SK-N-SH (cell line): ENCODE measurements around the gene NEK10.

Experiments
- CHD2 ChIP-seq: fragments of 150-350 bp; IDR thresholded peaks from 2 replicates; pipeline ENCODE4 v1.6.1; 2018; ENCODE audit warnings: low read length; ENCODE audit not compliant: partially characterized antibody
- ELF1 ChIP-seq: IDR thresholded peaks from 2 replicates; pipeline ENCODE4 v1.4.0; 2012
- EZH2phosphoT487 ChIP-seq: fragments of 200-600 bp; sonication (generic); IDR thresholded peaks from 2 replicates; pipeline ENCODE4 v1.6.1; 2017; ENCODE audit warnings: low read depth, mixed run types, mild to moderate bottlenecking, antibody characterized with exemption, moderate library complexity, borderline replicate concordance
- FOXM1 ChIP-seq: IDR thresholded peaks from 2 replicates; pipeline ENCODE4 v1.4.0; 2012; ENCODE audit warnings: low read depth, mild to moderate bottlenecking
- JUND ChIP-seq: IDR thresholded peaks from 2 replicates; pipeline ENCODE4 v1.4.0; 2012
- POLR2AphosphoS5 ChIP-seq: IDR thresholded peaks from 2 replicates; pipeline ENCODE4 v1.6.1; 2012; ENCODE audit warnings: low read depth, low read length
- SIN3A ChIP-seq: IDR thresholded peaks from 2 replicates; pipeline ENCODE4 v1.6.1; 2012; ENCODE audit warnings: low read depth, mild to moderate bottlenecking, low read length, moderate library complexity, borderline replicate concordance
- TF ChIP-seq, protein P1 (sequence below): IDR thresholded peaks from 2 replicates; pipeline ENCODE4 v1.4.0; 2012; ENCODE audit warnings: low read depth
- TF ChIP-seq, protein P2 (sequence below): IDR thresholded peaks from 2 replicates; pipeline ENCODE4 v1.6.1; 2012; ENCODE audit warnings: mild to moderate bottlenecking, low read depth, low read length, moderate library complexity
- TF ChIP-seq, protein P3 (sequence below): fragments of 150-350 bp; IDR thresholded peaks from 2 replicates; pipeline ENCODE4 v1.6.1; 2017; ENCODE audit warnings: antibody characterized with exemption, low read length, low read depth, borderline replicate concordance
- TF ChIP-seq, protein P4 (sequence below): fragments of 200-600 bp; sonication (generic); IDR thresholded peaks from 2 replicates; pipeline ENCODE4 v1.6.1; 2017; ENCODE audit warnings: antibody characterized with exemption, mild to moderate bottlenecking, moderate library complexity

DNA sequence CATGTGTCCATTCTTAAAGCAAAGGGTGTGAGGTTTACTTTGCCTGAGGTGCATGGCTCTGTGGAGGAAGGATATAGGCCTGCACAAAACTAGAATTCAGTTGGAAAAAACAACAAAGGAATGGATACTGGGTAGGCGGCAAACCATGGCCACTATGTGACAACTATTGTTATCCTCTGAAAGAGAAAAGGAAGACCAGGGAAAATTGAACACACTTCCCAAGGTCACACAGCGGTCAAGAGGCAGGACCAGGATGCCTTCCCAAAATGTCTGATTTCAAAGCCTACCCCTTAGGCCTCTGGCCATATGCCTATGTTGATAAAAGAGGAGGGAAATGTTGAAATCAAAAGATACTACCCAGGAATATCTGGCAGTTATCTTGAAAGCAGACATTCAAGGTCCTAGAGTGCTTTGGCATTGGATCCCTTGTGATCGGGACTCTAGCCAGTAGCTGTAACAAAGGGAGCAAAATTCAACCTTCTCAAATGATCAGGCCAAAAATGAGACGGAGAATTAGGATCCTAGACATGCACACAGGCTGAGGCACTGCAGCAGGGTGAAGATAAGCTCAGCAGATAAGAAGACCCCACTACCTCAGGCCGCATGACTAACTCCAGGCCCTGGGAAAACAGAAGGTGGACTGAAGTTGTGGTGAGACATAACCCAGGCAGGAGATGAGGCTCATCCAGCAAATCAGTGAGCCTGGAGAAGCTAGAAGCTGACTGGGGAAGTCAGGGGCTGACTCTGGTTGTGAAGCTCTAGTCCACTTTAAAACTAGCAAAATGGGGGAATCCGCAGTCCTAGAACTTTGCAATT lies 292.2 kb downstream of the NEK10 start:
- TF ChIP-seq, protein P1, sequence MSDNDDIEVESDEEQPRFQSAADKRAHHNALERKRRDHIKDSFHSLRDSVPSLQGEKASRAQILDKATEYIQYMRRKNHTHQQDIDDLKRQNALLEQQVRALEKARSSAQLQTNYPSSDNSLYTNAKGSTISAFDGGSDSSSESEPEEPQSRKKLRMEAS, result no peak
- TF ChIP-seq EZH2phosphoT487 (no peak), POLR2AphosphoS5 (no peak), SIN3A (no peak), ELF1 (no peak), JUND (no peak), FOXM1 (no peak), CHD2 (no peak)
- TF ChIP-seq, protein P2, sequence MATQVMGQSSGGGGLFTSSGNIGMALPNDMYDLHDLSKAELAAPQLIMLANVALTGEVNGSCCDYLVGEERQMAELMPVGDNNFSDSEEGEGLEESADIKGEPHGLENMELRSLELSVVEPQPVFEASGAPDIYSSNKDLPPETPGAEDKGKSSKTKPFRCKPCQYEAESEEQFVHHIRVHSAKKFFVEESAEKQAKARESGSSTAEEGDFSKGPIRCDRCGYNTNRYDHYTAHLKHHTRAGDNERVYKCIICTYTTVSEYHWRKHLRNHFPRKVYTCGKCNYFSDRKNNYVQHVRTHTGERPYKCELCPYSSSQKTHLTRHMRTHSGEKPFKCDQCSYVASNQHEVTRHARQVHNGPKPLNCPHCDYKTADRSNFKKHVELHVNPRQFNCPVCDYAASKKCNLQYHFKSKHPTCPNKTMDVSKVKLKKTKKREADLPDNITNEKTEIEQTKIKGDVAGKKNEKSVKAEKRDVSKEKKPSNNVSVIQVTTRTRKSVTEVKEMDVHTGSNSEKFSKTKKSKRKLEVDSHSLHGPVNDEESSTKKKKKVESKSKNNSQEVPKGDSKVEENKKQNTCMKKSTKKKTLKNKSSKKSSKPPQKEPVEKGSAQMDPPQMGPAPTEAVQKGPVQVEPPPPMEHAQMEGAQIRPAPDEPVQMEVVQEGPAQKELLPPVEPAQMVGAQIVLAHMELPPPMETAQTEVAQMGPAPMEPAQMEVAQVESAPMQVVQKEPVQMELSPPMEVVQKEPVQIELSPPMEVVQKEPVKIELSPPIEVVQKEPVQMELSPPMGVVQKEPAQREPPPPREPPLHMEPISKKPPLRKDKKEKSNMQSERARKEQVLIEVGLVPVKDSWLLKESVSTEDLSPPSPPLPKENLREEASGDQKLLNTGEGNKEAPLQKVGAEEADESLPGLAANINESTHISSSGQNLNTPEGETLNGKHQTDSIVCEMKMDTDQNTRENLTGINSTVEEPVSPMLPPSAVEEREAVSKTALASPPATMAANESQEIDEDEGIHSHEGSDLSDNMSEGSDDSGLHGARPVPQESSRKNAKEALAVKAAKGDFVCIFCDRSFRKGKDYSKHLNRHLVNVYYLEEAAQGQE, result no peak
- TF ChIP-seq, protein P3, sequence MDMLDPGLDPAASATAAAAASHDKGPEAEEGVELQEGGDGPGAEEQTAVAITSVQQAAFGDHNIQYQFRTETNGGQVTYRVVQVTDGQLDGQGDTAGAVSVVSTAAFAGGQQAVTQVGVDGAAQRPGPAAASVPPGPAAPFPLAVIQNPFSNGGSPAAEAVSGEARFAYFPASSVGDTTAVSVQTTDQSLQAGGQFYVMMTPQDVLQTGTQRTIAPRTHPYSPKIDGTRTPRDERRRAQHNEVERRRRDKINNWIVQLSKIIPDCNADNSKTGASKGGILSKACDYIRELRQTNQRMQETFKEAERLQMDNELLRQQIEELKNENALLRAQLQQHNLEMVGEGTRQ, result no peak
- TF ChIP-seq, protein P4, sequence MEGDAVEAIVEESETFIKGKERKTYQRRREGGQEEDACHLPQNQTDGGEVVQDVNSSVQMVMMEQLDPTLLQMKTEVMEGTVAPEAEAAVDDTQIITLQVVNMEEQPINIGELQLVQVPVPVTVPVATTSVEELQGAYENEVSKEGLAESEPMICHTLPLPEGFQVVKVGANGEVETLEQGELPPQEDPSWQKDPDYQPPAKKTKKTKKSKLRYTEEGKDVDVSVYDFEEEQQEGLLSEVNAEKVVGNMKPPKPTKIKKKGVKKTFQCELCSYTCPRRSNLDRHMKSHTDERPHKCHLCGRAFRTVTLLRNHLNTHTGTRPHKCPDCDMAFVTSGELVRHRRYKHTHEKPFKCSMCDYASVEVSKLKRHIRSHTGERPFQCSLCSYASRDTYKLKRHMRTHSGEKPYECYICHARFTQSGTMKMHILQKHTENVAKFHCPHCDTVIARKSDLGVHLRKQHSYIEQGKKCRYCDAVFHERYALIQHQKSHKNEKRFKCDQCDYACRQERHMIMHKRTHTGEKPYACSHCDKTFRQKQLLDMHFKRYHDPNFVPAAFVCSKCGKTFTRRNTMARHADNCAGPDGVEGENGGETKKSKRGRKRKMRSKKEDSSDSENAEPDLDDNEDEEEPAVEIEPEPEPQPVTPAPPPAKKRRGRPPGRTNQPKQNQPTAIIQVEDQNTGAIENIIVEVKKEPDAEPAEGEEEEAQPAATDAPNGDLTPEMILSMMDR, result no peak
